ENCODE measurements around the gene TMEM132C. TPM values are rescaled to one million over a fixed set of nuclear protein-coding genes. Genes with fewer than 3 reads are reported as not detected.

Gene TMEM132C
- total and polyA plus RNA-seq, 2 donors (not counting 3 experiments of a cell fraction or from before 2014, with no cell fraction given), result not detected

GRCh38 chr12:128286970-128287369 lies 20.0 kb downstream of the TMEM132C start:
- no peak for FAIRE-seq
- Histone ChIP-seq H3K4me1 (ENCODE audit: control insufficient read depth, extremely low read depth, insufficient read depth, low read length) (no peaks in the 10 kb centered on the region), H2AFZ (ENCODE audit: low read depth, low read length) (no peak overlapping the region), H3K4me2 (ENCODE audit: insufficient read depth, low read length) (no peak overlapping the region), H4K20me1 (replicated peaks; ENCODE audit: control insufficient read depth, extremely low read depth, insufficient read depth, low read length) (no peaks in the 10 kb centered on the region), H3K9ac (replicated peaks; ENCODE audit: extremely low read depth, insufficient read depth, low read length) (no peak overlapping the region), H3K27ac (ENCODE audit: insufficient read depth, low read depth, low read length) (no peak overlapping the region), H3K79me2 (ENCODE audit: control insufficient read depth, insufficient read depth, low read length) (no peaks in the 10 kb centered on the region), H3K9me1 (replicated peaks; ENCODE audit: control insufficient read depth, extremely low read depth, insufficient read depth, low read length) (no peaks in the 10 kb centered on the region), H3K36me3 (ENCODE audit: control insufficient read depth in 2 of 2, extremely low read depth in 1 of 2, insufficient read depth in 2 of 2, low read length in 2 of 2) (no peaks in the 10 kb centered on the region), H3K9me3 (replicated peaks; ENCODE audit: control insufficient read depth, insufficient read depth, low read length) (peaks cover 5% of the 10 kb centered on the region), H3K27me3 (ENCODE audit: control insufficient read depth in 2 of 2, insufficient read depth in 2 of 2, low read length in 2 of 2) (no peaks in the 10 kb centered on the region), H3K4me3 (replicated peaks in 1 of 3; ENCODE audit: insufficient read depth in 1 of 3, low read depth in 1 of 3, low read length in 3 of 3) (no peak overlapping the region)
- ChIA-PET CTCF (no interaction called here), POLR2A (no interaction called here)
- no TSS peak for BruUV-seq (replicated peaks)
- intact Hi-C loops (cut with micrococcal nuclease), result no loop called here
- no peak for TF ChIP-seq CTCF (IDR thresholded peaks at IDR 0.05; ENCODE audit: extremely low read depth in 1 of 2, insufficient read depth in 1 of 2, low read depth in 1 of 2, low read length in 2 of 2)
- TF ChIP-seq FOS (IDR thresholded peaks at IDR 0.05; ENCODE audit: borderline replicate concordance, insufficient read depth, low read length), result no peak
- TF ChIP-seq EZH2 (IDR thresholded peaks at IDR 0.05; ENCODE audit: borderline replicate concordance, low read depth, low read length, severe bottlenecking), result no peak
- TF ChIP-seq POLR2AphosphoS5 (IDR thresholded peaks at IDR 0.05; ENCODE audit: insufficient read depth, low read depth, low read length), result no peak
- TF ChIP-seq POLR2A (IDR thresholded peaks at IDR 0.05; ENCODE audit: low read depth, low read length), result no peak
- TF ChIP-seq GATA2 (IDR thresholded peaks at IDR 0.05; ENCODE audit: insufficient read depth, insufficient read length, low read depth, low read length), result no peak
- no peak for TF ChIP-seq MAX (IDR thresholded peaks at IDR 0.05; ENCODE audit: insufficient read depth, insufficient read length)
- TF ChIP-seq MYC (IDR thresholded peaks at IDR 0.05; ENCODE audit: low read depth, low read length), result no peak
- TF ChIP-seq JUN (IDR thresholded peaks at IDR 0.05; ENCODE audit: borderline replicate concordance, insufficient read depth, insufficient read length, low read depth), result no peak
- DNase-seq (ENCODE audit: low read depth, low spot score), result no peak
- dilution Hi-C loops (cut with MboI; ENCODE audit: extremely low pct_ligation_motif_present, low sequenced_read_pairs), result no loop called here

All from endothelial cell of umbilical vein (primary cell).